ENCODE measurements around the gene WNT6.

Gene WNT6

DNA sequence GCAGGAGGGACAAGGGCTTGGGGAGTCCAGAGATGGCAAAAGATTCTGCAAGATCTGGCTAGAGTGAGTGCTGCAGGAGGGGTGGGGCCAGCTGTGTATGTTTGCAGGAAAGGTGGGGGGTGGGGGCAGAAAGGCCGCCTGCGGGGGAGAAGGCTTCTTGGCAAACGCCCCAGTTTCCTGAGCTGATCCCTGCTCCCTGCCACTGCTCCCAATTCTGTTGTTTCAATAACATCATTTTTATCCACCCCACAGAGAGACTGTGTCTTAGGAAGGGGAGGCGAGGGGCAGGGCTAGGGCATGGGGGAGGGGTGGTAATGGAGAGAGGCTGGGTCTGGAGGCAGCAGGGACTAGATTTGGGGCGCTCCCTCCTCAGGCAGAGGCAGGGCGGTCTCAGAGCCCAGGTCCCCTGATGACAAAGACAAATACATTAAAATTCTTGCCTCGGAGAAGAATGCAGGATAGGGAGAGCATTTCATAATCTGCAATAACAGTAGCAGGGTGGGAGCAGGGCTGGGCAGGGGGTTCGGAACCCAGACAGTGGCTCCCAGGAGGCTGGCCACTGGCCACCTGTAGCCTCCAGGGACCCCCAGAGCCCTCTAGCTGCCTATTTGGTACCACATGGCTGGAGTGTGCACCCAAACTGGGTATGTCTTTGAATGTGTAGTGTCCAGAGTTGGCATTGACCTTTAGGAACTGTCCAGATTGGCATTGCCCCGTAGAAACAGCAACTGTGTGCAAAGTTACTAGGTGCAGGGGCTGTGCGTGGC is 2.1 kb upstream of the WNT6 start:
- no peak for DNase-seq (ENCODE audit: low spot score)

DNA sequence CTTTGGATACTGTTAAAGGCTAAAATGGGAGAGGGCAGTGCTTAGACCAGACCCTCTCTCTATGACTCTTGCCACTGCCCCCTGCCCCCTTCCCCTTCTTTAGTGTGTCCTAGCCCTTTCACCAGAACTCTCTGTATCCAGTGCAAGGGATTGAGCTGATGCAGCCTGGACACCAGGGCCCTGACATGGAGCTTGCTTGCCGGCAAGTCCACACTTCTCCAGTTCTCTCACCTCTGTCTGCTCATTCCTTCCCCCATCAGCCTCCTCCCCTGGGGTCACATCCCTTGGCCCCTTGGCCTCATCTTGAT is 1.5 kb upstream of the WNT6 start:
- DNase-seq (ENCODE audit: low spot score) = no peak

- DNase-seq (ENCODE audit: low spot score) = peak; percentile 49
Observed at GRCh38 chr2:218858671-218859555, 692 bp upstream of the WNT6 start.

- peak; percentile 38 for DNase-seq (ENCODE audit: low spot score)
Observed at GRCh38 chr2:218859988-218860831, 605 bp downstream of the WNT6 start.

DNA sequence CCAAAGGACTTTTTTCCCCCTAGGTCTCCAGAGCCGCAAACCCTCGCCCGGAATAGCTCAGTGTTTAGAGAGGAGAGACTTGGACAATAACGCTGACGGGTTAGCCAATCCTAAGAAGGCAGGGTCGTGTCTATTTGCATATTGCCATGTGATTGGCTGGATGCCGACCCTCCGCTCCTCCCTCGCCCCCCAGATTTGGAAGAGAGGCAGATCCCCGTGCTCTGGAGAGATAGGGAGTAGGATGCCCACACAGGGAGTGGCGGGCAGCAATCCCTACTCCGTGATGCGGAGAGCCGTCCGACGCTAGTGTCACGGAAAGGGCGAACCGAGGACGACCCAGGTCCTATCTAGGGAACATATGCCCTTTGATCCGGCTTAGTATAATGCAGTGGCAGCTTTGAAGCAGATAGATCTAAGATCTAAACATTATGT is 1.4 kb downstream of the WNT6 start:
- DNase-seq (ENCODE audit: low spot score) = peak; percentile 76

DNA sequence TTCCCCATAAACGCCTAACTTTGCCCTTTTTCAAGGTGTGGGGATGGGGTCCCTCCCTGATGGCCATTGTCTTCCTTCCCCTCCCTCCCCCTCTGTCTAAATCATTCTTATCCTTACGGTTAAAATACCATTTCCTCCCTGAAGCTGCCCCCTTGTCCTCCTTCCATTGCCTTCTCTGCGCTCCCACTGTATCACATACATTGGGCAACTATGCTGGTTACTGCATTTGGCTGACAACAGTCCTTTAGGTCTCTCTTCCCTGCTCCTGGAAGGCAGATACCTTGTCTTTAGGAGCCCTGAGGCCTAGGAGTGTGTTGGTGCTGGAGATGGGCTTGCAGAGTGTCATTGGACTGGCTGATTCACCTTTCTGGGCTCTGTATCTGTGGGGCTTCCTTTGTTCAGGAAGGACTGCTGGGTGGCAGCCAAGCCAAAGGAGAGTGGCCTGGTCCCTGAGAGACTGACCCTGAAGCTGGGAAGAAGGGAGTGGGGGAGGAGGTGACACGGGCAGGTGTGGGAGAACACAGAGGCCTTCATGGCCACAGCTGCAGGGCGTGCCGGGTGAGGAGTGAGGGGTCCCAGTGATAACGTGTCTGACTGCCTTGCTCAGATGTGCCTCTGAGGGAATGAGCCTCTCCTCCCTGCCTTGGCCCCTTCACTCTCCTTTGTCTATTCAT is 2.2 kb downstream of the WNT6 start:
- peak; percentile 45 for DNase-seq (ENCODE audit: low spot score)

DNA sequence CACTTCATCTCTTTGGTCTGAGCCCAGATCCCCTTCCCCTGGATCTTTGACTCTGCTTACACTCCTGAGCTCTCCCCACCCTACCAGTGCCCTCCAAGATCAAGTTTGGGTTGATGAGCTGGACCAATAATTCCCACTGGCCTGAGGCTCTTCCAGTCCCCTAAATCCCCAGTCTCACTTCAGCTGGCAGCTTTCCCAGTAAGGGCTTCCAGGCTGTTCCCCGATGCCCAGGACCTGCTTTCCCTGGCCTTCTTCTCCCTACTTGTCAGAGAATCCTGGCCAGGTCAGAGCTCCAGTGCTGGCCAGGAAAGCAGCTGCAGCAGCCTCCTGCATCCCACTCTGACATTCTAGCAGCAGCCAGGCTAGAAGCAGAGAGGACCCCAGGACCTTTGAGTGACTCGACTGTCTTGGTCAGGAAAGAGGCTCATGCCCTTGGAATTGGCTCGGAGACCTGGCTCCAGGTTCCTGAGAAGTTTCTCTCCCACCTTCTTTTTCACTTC is 3.5 kb downstream of the WNT6 start:
- no peak for DNase-seq (ENCODE audit: low spot score)

DNA sequence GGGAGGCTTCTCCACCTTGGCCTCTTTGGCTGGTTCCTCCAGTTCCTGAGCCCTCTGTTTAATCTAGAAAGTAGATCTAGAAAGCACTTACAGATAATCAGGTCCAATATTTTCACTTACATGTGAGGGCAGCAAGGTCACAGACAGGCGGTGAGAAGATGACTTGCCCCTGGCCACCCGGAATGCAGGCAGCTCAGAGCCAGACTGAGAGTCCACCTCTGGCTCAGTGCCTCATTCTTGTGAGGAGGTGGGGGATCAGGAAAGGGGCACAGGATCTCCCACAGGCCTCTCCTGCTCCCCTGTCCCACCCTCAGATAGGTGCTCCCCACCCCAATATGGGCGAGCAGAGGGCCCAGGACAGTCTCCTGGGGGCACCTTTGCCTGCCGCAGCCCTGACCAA is 5.8 kb downstream of the WNT6 start:
- DNase-seq (ENCODE audit: low spot score) = no peak

DNA sequence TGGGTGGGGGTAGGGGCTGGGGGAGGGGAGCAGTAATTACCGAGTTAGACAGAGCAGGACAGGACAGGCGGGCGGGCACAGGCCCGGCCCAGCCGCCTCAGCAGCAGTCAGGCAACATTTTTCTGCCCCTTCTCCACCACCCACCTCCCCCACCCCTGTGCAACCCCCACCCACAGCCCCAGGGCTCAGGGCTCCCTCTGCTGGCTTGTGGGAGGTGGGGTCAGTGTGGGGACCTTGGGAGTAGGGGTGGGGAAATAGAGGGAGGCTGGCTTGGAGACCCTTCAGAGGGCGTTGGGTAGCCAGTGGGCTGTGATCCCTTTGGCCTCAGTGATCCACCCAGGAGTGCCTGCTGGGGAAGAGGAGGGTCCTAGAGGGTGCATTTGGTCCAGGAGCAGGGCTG is 6.4 kb downstream of the WNT6 start:
- no peak for DNase-seq (ENCODE audit: low spot score)

GRCh38 chr2:218867900-218868299 is 8.3 kb downstream of the WNT6 start:
- DNase-seq (ENCODE audit: low spot score) = no peak

- no peak for DNase-seq (ENCODE audit: low spot score)
Observed at GRCh38 chr2:218869064-218869463, 9.5 kb downstream of the WNT6 start.

DNA sequence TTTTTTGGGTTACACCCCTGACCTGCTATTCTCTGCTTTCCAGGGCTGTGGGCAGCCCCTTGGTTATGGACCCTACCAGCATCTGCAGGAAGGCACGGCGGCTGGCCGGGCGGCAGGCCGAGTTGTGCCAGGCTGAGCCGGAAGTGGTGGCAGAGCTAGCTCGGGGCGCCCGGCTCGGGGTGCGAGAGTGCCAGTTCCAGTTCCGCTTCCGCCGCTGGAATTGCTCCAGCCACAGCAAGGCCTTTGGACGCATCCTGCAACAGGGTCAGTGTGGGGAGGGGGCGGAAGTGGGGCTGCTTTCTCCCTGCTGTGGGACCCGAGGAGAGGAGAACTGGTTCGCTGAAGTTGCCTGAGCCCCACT is 11.4 kb downstream of the WNT6 start:
- DNase-seq (ENCODE audit: low spot score) = no peak

DNA sequence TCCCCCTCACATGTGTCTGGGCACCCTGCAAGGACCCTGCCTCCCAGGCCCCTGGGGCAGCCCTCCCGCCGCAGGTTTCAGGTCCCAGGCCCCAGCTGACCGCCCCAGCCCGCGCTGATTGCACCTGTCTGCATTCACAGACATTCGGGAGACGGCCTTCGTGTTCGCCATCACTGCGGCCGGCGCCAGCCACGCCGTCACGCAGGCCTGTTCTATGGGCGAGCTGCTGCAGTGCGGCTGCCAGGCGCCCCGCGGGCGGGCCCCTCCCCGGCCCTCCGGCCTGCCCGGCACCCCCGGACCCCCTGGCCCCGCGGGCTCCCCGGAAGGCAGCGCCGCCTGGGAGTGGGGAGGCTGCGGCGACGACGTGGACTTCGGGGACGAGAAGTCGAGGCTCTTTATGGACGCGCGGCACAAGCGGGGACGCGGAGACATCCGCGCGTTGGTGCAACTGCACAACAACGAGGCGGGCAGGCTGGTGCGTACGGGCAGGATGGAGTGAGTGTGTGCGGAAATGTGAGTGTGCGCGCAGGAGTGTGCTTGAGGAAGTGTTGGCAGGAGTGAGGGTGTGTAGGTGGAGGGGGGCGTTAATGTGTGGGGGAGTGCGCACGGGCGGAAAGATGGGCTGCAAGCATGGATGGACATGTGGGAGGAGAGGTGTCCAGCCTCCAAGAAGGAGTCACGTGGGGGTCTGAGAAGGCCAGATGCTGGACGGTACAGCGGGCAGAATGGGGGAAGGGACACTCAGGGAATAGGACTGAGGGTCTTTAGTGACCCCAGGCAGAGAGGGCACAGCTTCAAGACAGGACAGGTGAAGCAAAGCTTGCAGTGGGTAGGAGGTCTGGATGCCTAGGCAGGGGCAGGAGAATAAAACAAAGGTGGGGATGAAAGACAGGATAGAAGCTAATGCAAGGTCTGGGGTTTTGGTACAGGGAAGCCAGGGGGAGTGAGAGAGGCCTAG is 12.0 kb downstream of the WNT6 start:
- DNase-seq (ENCODE audit: low spot score) = no peak

- no peak for DNase-seq (ENCODE audit: low spot score)
Observed at GRCh38 chr2:218872645-218873358, 13.2 kb downstream of the WNT6 start.

GRCh38 chr2:218873359-218874194 is 14.0 kb downstream of the WNT6 start:
- DNase-seq (ENCODE audit: low spot score) = no peak

GRCh38 chr2:218875692-218876246 is 16.2 kb downstream of the WNT6 start:
- no peak for DNase-seq (ENCODE audit: low spot score)

GRCh38 chr2:218876562-218877219 is 17.1 kb downstream of the WNT6 start:
- no peak for DNase-seq (ENCODE audit: low spot score)

GRCh38 chr2:218877331-218877730 is 17.7 kb downstream of the WNT6 start:
- no peak for DNase-seq (ENCODE audit: low spot score)
